Stimulated activated CD4-positive, alpha-beta T cell treated with anti-CD3 and anti-CD28 coated beads, Interleukin-1b, Interleukin-23, amount 100 ng/mL, for 24 hours (primary cell): Measurements from ENCODE around the gene RPL18.
"Not testable (repeated sequence)": the region's sequence is repeated elsewhere in the genome, so short reads cannot be mapped to it uniquely, and the experiment has no call there.

ENCODE experiments used
- DNase-seq, 4 experiments: peaks; one replicate each; pipeline ENCODE4 v3.0.0-alpha.2; 2020; ENCODE audit warnings: low read depth in 4 of 4, low spot score in 1 of 4

The RPL18 gene

GRCh38 chr19:48644839-48645619, 26.1 kb upstream of the RPL18 start:
- peak in 3 of 4 experiments; percentile 58 to 71 (median 62) for DNase-seq

DNA sequence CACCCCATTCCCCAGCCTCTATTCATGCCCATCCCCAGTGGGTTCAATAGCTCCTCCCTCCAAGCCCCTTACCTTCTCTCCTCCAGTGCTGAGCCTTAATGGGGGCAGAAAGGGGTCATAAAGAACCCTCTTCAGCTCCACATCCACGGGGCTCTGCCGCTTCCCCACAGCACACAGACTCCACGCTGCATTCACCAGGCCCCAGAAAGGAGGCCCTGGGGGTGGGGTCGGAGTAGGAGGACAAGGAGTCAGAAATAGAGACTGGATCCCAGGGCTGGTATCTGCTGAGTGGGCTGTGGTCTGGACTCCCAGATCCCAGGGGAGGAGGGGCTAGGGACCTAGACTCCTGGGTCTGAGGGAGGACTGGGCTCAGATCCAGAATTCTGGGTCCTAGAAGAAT, 25.4 kb upstream of the RPL18 start:
- DNase-seq, result no peak

DNA sequence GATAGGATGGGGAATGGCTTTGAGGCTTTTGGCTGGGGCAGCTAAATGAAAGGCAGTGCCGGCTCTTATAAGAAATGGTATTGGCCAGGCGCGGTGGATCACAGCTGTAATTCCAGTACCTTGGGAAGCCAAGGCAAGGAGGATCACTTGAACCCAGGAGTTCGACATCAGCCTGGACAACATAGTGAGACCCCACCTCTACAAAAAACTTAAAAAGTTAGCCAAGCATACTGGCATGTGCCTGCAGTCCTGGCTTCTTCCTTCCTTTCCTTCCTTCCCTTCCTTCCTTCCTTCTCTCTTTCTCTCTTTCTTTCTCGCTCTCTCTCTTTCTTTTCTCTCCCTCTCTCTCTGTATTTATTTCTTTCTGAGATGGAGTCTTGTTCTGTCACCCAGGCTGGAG, 23.9 kb upstream of the RPL18 start:
- no peak for DNase-seq

DNA sequence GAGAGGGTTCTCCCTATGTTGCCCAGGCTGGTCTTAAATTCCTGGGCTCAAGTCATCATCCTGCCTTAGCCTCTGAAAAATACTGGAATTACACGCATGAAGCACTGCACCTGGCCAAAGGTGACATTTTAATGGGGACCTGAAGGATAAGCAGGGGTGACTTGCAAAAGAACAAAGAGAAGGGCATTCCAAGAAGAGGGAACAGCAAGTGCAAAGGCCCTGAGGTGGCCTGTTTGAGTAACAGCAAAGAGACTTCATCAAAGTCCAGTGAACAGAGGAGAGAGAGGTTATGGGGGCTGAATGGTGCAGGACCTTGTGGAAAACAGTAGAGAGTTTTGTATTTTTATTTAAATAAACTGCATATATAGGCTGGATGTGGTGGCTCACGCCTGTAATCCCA, 22.9 kb upstream of the RPL18 start:
- DNase-seq, result no peak

GRCh38 chr19:48639483-48640375, 20.8 kb upstream of the RPL18 start:
- DNase-seq, result no peak

DNA sequence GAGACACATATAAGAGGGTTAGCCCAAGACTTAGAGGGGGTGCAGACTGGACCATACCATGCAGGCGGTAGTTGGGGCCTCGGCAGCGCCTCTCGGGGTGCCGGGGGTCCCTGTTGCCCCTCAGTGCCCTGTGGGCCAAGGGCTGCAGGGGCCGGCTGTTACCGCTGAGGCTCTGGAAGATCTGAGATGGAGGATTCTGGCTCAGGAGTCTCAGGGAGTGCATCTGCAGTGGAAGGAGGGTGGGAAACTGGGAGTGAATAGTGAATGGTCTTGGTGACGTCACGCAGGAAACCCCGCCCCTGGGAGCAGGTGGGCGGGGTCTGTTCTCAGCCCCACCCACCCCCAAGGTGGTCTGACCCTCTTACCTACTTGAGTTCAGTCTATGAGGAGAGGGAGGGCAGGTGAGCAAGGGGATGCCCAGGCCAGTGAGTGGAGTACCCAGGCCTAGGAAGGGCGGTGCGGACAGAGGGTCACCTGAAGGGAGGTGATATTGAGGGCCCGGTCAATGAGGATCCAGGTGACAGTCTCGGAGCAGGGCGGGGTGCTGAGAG, 19.9 kb upstream of the RPL18 start:
- DNase-seq, result no peak

- peak in 2 of 4 experiments; percentile 51 to 63 for DNase-seq
These were observed 19.2 kb upstream of the RPL18 start for GRCh38 chr19:48637948-48638830.

GRCh38 chr19:48637449-48637947, 18.5 kb upstream of the RPL18 start:
- DNase-seq, result peak; percentile 93 to 99 (median 98)

GRCh38 chr19:48636859-48637448, 18.0 kb upstream of the RPL18 start, which contains the start of gene DBP:
Gene DBP, minus strand, starts transcription at chr19:48637379. Its CDS starts 385 bp downstream, at chr19:48636994.
- no peak for DNase-seq

DNA sequence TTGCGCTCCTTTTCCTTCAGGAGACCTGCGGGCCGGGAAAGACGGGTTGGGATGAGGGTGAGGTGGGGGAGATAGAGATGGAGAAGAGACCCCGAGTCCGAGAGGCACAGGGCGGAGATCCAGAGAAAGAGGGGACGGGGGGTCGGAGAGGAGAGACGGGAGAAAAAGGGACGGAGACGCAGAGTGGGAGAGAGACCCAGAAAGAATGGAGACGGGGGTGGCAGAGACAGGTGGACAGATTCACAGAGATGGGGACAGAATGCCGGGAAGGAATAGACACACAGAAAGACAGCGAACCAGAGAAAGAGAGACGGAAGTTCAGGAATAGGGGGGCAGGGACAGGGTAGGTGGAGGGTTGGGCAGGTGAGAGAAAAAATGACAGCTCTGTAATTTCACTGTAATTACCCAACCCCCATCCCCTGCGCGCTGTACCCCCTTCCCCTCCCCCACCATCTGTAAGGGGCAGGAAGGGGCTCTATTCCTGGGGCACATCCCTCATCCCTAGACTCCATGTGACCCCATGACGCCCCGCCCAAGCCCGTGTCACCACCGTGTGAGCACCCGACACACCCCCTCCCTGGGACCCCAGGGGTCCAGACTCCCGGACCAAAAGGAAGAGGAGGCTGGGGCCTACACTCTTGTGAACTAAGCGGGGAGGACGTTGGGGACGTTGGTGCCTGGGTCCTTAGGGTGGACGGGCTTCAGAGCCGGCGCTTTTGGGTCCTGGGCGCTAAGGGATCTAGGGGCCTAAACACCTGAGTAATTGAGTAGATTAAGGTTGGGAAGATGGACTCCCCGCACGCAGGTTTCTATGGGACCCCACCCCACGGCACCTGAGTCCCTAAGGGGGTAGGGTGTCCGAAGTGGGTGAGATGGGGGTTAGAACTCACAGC, 17.2 kb upstream of the RPL18 start:
- DNase-seq, result no peak

- DNase-seq, result peak in 3 of 4 experiments; percentile 62 to 76 (median 72)
These were observed 16.4 kb upstream of the RPL18 start for GRCh38 chr19:48635263-48635965.

DNA sequence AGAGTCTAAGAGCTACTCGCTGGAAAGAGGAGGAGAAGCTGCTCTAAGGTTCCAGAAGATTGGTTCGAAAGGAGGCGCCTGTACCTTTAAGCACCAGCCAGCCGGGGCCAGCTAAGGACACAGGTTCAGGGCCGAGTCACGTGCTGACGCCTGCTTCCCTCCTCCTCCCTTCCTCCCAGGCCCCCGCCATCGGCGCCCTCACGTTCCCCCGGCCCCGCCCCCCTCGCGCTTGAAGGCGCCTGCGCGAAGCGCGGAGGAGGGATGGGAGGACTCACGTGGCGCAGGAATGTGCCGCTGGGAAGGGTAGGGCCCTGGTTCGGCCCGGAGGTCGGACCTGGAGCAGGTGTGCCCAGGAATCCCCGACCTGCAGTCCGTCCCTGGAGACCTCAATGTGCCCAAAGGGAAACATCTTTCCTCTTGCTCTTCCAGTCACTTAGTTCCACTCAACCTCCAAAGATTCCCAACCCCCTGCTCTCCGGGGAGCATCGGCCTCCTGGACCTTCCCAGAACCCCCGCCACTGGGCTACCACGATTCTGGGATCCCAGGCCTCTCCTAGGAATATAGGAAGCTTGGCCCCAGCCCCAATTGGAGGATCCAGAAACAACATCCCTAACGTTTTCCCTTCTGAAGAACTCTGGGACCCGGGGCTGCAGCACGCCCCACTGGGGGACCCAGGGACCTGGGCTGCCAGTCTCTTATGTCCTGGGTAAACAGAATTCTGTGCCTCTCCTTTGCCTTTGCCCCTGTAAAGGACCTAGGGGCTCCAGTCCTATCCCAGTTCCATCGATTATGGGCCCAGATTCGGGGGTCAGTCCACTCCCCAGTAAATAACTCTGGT, 15.7 kb upstream of the RPL18 start:
- DNase-seq, result peak; percentile 86 to 94 (median 90)

- DNase-seq, result no peak
These were observed 15.0 kb upstream of the RPL18 start for GRCh38 chr19:48634036-48634342.

- no peak for DNase-seq
These were observed 14.4 kb upstream of the RPL18 start for GRCh38 chr19:48633148-48634035.

- DNase-seq, result no peak
These were observed 13.7 kb upstream of the RPL18 start for GRCh38 chr19:48632692-48633147.

DNA sequence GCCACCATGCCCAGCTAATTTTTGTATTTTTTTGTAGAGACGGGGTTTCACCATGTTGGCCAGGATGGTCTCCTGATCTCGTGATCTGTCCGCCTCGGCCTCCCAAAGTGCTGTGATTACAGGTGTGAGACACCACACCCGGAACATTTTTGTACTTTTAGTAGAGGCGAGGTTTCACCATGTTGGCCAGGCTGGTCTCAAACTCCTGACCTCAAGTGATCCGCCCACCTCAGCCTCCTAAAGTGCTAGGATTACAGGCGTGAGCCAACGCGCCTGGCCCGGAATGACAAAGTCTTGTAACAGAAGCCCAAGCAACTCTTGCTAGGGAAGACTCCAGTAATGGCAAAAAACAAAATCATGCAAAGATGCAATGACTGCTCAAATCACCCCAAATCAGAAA, 13.3 kb upstream of the RPL18 start:
- not testable (repeated sequence) for DNase-seq

DNA sequence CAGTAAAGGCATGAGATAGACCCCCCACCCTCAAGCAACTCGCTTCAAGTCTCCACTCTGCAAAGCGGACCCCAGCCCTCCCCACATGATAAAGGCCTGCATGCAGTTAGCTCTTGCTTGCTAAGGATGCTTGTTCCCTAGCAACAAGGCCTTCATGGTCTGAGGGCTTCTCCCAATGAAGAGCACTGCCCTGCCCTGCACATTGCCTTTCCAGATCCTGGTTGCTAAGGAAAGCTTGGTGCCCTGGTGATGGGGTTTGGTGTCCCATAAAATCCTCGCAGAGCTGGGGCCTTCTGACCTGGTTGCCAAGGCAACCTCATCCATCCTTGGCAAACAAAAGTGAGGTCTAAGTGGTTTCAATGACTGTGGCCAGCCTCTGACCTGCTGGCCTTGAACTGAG, 12.2 kb upstream of the RPL18 start:
- no peak for DNase-seq
